GM21367 (cell line): ENCODE results near the gene SLC6A7.

Experiments used
- ATAC-seq: cut with Tn5 transposase; IDR thresholded peaks from one replicate; pipeline ENCODE4 v1.9.1; 2021; ENCODE audit not compliant: unreplicated experiment

SLC6A7 gene

DNA sequence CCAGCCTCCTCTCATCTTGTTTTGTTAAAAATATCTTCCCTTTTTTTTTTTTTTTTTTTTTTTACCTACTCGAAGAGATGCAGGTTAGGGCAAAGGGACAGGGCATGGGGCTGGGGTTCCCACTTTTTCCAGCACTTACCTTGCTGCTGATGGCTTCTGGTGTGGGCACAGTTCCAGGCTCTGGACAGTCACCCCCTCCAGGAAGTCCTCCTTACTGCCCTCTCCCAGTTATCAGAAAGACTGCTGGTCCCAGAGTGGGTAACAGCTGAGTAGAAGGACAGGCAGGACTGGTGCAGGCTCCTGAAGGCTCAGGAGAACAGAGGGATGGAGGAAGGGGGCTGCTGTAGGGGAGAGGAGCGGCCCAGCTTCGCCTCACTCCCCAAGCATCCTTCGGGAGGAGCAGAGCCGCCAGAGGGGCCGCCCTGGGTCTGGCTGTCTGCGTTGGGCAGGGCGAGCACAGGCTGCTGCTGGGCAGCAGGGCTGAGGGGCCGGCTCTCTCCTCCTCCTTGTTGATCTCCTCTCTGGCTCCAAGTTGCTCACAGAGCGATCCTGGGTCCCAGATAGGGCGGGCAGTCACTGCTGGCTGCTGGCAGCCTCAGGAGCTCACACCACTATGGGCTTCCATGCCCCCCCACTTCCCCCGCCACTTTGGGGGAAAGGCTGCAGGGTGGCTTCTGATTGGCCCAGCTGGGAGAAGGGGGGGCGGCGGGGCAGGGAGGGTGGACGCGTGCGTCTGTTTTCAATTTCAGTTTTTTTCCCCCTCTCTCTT is 34.4 kb upstream of the SLC6A7 start, which contains the start of gene PDGFRB:
Gene PDGFRB (minus strand): TSS at position 588 of the 769 bp plus-strand sequence. CDS start 18,798 bp downstream, outside the sequence.
- peak; percentile 45 for ATAC-seq

GRCh38 chr5:150156027-150156368 is 33.9 kb upstream of the SLC6A7 start:
- no peak for ATAC-seq

DNA sequence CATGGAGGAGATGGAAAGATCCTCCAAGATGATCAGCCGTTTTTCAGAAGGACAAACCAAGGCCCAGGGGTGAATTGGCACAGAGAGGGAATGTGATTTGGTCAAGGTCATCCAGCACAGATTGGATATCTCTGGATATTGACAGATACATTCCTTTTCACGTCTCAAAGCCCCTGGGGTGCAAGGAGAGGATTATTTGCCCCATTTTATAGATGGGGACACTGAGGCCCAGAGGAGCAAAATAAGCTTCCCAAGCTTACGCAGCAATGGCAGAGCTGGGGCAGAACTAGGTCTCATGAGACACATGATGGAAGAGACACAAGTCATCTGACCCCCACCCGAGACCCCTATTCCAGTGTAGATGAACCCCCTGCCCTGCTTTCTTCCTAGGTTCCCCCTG is 33.3 kb upstream of the SLC6A7 start:
- no peak for ATAC-seq

GRCh38 chr5:150157168-150157567 is 32.7 kb upstream of the SLC6A7 start:
- ATAC-seq = no peak

DNA sequence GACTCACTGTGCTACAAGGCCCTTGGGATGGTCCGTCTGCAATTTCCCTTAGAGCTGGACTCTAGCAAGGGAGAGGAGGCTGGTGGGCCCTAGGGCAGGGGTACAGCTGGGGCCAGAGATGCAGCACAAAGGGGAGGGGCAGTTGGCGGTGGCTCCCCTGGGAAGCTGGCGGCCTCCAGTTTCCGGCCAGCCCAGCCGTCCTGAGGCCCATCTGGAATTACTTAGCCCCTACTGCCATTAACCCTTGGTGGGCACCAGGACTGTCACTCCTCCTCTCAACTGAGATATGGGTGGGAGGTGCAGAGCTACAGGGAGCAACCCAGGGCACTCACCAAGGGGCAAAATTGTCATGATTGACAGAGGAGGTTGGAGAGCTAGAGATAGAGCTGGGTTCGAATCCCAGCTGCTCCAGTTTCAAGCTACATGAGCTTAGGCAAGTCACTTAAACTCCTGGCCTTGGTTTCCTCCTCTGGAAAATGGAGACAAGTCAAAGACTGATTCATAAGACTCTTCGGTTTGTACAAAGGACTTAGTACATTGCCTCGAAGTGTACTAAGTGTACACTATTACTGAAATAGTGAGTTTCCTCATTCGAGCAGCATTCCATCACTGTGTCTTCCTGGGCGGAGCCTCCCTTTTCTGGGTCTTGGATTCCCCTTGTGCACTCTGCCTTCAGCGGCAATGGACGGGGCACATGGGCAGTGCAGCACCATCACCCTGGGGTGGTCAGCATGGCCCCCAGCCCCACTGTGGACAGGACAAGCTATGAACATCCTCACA is 31.5 kb upstream of the SLC6A7 start:
- no peak for ATAC-seq

DNA sequence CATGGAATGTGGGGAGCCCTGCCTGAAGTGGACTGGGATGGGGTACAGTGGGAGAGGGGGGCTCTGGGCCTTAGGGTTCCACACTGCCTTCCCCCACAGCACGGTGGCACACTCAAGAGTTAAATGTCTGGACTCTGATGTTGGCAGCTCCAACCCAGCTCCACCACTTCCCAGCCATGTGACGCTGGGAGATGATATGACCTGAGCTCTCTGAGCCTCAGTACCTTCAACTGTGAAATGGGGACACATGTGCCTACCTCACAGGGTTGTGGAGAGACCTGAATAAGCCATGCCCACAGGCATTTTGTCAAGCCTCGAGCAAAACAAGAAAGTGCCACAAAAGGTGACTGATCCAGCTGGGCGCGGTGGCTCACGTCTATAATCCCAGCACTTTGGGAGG is 30.8 kb upstream of the SLC6A7 start:
- ATAC-seq = no peak

DNA sequence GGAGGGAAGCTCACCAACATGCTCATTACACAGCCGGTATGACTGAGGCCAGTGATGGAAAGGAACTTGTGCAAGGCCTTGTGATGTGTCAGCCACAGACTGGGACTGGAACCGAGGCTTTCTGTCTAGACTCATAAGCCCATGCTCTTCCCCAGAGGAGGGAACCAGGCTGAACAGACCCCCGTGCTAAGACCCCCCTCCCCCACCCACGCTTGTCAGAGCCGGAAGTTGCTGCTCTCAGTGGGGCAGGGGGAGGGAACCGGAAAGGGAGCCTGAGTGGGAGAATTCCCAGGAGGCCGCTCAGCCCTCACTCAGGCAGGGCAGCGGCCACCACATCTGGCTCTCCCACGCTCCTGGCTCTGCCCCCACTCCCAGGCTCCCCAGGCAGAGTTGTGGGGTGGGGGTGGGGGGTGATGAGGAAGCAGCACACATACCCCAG is 30.1 kb upstream of the SLC6A7 start:
- ATAC-seq = no peak

- no peak for ATAC-seq
These were observed 29.3 kb upstream of the SLC6A7 start for GRCh38 chr5:150160448-150161081.

GRCh38 chr5:150161242-150162141 is 28.4 kb upstream of the SLC6A7 start:
- peak; percentile 60 for ATAC-seq

DNA sequence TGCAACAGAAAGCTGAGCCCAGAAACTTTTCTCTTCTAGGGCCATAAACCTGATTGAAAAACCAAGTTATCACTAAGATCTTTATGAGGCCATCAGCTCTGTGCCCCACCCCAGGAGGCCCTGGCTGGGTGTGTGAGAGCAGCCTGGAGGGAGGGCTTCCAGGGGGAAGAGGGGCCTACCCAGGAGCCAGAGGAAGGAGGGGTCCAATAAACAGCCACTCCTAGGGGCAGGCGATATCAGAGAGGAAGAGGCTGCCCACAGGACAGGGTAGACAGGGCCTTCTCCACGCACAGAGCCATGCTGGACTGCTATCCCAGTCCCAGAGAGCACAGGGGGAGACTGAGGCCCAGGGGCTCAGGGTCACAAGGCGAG is 27.7 kb upstream of the SLC6A7 start:
- ATAC-seq = no peak

- ATAC-seq = no peak
These were observed 26.8 kb upstream of the SLC6A7 start for GRCh38 chr5:150163035-150163434.

- no peak for ATAC-seq
These were observed 26.3 kb upstream of the SLC6A7 start for GRCh38 chr5:150163547-150164059.

DNA sequence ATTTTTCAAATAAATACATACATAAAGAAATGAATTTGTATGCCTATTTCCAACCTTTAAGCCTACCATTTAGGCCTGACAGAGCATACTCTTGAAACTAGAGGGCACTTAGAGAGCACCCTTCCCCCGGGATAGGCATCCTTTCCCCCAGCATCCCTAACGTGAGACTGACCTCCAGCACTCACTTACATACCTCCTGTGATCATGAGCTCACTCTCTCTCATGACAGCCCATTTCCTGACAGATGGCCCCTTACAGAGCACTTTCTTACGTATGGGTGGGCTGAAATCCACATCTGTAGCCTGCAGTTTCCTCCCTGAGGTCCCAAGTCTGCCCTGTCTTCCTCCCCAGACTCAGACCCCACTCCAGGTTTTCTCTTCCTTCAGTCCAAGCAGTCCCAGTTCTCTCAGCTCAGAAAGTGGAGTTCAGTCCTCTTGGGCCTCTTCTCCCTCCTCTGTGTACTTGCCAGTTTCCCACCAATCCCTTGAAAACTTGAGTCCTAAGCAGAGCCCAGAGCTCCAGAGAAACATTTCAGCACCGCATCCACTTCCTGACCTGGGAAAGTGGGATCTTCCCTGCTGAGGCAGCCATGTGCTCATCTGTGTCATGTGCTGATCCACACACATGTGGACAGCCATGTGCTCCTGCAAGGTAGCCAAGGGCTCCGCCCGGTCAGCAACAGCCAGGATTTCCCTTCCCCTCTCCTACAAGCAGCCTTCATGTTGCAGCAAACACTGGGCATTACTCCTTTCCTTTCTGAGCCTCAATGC is 25.5 kb upstream of the SLC6A7 start:
- ATAC-seq = no peak

GRCh38 chr5:150166037-150166649 is 23.7 kb upstream of the SLC6A7 start:
- ATAC-seq = no peak

DNA sequence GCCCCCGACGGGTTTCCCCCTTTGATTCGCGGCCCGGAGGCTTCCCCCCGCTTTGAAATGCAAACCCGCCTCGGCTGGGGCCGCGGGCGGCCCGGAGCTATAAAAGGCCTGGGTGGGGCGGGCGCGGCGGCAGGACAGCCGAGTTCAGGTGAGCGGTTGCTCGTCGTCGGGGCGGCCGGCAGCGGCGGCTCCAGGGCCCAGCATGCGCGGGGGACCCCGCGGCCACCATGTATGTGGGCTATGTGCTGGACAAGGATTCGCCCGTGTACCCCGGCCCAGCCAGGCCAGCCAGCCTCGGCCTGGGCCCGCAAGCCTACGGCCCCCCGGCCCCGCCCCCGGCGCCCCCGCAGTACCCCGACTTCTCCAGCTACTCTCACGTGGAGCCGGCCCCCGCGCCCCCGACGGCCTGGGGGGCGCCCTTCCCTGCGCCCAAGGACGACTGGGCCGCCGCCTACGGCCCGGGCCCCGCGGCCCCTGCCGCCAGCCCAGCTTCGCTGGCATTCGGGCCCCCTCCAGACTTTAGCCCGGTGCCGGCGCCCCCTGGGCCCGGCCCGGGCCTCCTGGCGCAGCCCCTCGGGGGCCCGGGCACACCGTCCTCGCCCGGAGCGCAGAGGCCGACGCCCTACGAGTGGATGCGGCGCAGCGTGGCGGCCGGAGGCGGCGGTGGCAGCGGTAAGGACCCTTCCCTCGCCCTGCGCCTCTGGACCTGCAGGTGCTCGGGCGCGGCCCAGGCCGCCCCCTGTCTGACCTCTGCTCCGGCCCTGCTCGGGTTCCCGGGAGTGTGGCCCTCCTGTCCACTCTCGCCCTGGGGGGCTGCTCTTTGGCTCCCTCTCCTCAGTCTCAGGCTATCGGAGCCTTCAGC is 23.0 kb upstream of the SLC6A7 start, which contains the start of gene CDX1:
Gene CDX1 (plus strand): TSS at position 129 of the 862 bp plus-strand sequence. CDS start 99 bp downstream, at position 228.
- no peak for ATAC-seq

DNA sequence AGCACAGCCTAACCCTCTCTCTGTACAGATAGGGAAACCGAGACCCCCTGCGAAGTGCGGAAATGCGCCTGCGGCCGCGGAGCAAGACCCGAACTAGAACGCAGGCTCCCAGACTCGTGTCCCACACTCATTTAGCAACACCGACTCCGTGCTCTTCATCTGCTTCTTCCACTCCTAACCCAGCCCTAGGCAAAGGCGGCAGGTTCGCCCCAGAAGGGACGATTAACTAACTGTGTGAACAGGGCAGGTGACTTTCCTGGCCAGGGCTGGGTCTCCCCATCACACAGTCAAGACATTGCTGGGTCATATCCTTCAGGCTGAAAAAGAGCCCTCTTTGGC is 22.4 kb upstream of the SLC6A7 start:
- ATAC-seq = no peak

GRCh38 chr5:150167908-150168307 is 22.0 kb upstream of the SLC6A7 start:
- ATAC-seq = no peak

- ATAC-seq = no peak
These were observed 21.0 kb upstream of the SLC6A7 start for GRCh38 chr5:150168864-150169263.
